GM19395 (cell line): ENCODE results near the gene PPP1R12B.
"Not testable (repeated sequence)": the region's sequence is repeated elsewhere in the genome, so short reads cannot be mapped to it uniquely, and the experiment has no call there.

Experiments used
- ATAC-seq: cut with Tn5 transposase; IDR thresholded peaks from one replicate; pipeline ENCODE4 v1.9.1; 2021; ENCODE audit warnings: mild to moderate bottlenecking, moderate library complexity; ENCODE audit not compliant: unreplicated experiment

PPP1R12B gene

DNA sequence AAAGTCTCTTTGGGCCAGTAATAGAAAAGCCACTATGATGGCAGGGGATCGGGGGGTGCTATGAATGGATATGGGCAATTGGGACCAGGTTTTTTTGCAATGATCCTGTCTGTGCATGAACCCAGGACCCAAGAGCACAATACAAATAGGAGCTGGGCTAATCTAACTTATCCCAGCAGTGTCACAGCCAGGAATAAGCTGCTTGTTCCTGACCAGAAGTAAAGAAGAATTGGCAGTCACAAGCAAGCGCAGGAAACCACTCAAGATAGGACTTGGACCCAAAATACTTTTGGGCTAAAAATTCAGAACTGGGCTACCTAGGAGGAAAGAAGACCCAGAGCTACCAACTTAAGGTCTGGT, 172.3 kb downstream of the PPP1R12B start:
- ATAC-seq = not testable (repeated sequence)

DNA sequence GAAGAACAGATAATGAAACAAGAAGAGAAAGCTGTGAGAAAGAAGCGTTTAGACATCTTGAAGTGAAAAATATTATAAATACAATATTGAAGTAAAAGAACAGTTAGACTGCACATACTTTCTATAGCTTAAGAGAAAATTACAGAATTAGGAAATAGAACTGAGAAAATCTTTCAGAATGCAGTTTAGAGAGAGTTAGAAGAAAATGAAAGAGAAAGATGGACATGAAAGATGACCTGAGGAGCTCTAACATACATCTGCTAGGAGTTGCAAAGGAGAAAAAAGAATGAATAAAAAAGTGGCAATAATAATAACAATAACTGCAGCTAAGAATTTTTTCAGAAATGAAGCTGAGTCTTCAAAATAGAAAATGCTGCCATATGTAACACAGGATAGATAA, 173.0 kb downstream of the PPP1R12B start:
- ATAC-seq = not testable (repeated sequence)

DNA sequence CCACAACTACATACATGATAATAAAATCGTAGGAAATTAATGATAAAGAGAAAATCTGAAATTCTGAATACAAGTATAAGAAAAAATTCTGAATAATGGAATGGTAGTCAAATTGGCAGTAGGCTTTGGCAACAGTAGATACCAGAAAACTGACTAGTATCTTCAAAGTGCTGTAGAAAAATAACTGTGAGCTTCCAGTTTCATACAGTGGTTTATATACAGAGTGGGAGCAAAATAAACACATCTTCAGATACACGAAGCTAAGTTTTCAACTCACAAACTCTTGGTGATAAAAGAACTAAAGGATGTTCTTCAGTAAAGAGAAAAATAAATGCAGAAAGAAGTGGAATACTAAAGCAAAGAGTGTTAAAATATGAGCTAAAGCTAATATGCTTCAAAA, 173.4 kb downstream of the PPP1R12B start:
- ATAC-seq = no peak

DNA sequence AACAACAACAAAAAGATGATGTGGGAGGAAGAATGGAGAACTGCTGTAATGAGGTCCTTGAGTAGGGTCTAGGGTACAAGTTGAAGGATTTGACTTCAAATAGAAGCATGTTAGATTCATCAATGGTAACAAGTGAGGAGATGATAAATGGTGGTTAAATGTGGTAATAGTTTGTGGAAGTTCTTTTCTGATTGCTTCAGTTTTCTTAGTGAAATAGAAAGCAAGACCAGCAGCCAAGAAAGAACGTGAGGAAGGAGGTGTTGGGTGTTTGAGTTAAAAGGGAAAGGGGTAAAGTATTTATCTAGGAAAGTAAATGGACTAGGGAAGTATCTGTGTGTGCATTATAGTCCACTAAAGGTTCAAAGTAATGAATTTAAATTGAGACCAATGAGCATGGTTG, 177.6 kb downstream of the PPP1R12B start:
- not testable (repeated sequence) for ATAC-seq

DNA sequence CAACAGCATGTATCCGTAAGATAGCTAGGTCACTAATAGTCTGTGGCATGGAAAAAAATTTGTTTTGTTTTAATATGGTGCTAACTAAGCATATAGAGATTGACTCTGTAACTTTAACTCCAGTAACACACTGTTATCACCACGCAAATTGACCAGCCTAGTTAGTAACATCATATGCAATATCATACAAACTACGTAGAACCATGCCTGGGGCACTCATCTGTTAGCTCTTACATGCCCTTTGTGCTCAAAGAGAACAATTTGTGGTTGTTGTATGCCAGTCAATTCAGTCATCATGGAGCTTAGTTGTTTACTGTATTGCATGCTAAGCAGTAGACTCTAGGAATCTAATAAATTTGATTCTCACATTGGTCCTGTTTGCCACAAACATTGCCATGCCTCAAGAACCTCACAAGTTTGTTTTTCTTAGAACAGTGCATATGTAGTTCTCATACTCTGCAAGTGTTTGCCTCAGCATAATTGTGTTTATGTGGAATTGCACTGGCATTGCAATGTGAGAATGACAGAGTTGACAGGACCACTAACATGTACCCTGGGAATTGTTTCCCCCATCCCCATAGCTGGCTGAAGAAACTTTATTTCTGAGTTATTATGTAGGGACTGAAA, 179.7 kb downstream of the PPP1R12B start:
- not testable (repeated sequence) for ATAC-seq

DNA sequence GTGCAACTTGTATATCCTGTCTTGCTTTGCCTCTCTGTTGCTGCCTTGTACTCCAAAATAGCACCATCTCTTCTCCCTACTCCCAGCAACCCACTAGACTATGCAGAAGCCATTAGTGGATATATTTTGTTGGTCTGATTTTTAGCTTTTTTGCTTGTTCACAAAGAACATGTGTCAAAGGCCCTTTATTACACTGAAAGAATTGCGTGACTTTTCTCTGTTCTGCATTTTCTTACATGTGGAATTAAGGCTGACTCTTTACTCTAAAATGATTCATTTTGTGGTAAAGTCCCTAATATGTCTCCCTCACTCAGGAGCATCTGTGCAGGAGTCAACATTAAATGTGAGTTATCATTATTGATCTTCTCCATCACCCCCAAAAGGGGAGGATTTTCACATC, 182.2 kb downstream of the PPP1R12B start:
- ATAC-seq = not testable (repeated sequence)

DNA sequence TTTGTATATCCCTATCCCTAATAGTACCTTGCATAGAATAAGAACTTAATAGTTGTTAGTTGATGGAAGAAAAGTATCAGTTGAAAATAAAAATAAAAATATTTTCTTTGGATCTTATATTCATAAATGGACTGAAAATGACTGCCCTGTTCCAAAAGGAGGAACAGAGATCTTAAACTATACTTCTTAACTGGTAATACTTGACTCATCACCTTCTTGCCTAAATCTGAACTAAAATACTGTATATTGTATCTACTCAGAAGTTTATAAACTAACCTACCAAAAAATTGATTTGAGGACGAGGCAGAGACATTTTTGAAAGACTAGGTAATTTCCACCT, 182.9 kb downstream of the PPP1R12B start:
- ATAC-seq = no peak

DNA sequence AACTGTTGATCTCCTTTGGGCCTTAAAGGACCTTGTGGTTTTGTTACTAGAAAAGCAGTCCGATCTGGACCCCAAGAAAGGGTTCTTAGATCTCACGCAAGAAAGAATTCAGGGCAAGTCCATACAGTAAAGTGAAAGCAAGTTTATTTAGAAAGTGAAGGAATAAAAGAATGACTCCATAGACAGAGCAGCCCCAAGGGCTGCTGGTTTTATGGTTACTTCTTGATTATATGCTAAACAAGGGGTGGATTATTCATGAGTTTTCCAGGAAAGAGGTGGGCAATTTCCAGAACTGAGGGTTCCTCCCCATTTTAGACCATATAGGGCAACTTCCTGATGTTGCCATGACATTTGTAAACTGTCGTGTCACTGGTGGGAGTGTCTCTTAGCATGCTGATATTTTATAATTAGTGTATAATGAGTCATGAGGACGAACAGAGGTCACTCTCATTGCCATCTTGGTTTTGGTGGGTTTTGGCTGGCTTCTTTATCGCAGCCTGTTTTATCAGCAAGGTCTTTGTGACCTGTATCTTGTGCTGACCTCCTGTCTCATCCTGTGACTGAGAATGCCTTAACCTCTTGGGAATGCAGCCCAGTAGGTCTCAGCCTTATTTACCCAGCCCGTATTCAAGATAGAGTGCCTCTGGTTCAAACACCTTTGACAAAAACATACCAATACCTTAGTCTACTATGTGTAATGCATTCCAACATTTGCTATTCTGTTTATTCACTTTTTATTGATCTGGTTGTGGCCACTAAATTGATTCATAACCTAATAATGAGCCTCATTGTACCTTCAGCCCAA, 183.5 kb downstream of the PPP1R12B start:
- ATAC-seq = not testable (repeated sequence)

DNA sequence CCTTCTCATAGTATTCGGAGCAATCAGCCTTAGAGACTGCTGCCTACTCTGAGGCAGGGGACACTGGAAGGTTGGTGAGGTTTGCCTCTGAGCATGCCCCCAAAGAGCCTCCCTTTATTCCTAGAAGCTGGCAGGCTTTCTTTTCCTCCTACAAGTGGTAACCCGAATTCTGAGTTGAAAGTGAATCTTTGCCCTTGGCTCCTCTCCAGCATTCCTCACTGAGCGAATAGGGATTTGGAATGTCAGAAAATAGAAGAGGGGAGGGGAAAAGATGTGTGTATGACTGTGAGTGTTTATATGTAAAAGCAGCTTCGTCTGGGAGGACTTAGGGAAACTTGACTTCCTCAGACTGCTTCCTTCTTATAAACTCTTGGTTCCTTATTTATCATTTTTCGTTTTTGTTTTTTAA, 190.7 kb downstream of the PPP1R12B start:
- ATAC-seq = not testable (repeated sequence)

DNA sequence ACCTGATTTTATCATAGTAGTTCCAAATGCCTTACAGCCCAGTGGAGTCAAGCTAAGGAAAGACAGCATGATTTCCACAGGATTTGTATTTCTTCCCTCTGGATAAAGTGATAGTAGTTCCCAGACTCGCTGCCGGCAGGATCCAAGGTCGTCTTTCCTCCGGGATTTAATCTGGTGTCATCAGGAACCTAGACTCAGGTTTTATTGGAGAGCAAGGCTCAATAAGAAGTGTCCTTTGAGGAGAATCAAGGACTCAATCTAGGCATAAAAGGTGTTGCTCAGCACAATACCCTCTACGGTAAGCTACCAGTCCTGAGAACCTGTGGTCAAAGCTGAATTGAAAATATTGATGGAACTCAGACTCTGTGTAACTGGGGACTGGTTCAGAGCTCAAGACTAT, 191.1 kb downstream of the PPP1R12B start:
- ATAC-seq = not testable (repeated sequence)

DNA sequence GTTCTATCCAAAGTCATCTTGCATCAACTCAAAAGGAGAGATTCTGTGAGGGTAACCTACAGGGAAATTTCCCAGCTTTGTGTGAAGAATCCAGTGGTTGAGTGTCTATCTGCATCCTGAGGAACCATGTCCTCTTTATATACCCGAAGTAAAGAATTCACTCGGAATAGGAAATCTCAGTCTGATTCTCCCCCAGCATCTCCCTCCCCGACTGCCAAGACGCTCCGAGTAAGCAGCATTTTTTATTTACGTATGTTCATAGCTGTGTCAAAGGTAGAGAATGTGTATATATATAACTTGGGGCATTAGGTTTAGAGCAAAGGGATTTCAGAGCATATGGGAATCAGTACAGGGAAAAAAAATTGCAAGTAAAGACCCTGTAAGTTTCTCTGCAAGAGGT, 191.5 kb downstream of the PPP1R12B start:
- ATAC-seq = no peak

DNA sequence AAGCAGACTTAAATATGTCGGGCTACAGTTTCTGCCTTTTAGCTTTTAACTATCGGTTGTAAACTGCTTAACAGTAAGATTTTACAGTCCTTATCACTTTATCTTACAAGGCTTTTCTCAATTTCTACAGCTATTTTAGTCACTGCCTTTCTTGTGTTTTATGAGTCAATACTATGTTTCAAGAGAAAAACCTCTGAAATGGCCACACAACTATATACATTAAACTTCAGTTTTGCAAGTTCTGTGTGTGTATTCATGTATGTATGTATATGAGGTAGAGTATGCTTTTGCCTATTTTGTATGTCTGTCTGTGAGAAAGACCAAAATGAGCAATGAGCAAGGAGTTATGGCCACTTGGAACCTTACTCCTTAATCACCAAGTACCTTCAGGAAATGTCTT, 191.9 kb downstream of the PPP1R12B start:
- no peak for ATAC-seq

DNA sequence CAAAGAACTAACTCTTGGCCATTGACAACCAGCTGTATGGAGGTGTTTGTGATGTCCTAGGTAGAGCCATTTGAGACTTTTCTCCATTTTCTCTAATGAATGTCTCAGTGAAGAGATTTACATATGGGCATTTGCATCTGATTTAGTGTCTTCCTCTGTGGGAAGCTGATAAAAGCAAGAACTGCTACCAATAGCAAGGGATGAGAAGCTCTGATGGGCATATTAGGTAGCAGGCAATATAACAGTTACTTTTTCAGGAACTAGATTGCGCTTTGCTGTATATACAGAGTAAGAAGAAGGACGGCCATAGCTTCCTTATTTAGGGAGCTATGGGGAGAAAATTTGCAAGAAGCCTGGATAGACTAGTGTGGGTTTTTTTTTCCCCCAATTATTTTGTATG, 192.4 kb downstream of the PPP1R12B start:
- ATAC-seq = not testable (repeated sequence)

DNA sequence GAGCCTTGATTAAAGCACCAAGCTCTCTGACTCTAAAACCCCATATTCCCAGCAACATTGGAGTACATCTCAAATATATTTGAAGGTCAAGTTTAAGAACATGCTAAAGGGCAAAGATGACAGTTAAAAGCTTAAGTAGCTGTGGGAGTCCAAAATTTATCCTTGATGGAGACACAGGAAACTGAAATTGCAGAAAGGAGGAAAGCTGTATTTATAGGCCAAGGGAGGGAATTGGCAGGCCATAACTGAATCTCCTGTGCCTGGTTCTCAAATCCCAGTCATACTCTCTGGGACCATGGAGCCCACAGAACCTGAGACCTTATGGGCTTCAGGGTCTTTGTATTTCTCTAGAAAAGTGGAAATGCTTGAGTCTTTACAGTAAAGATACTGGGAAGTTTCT, 193.9 kb downstream of the PPP1R12B start:
- not testable (repeated sequence) for ATAC-seq

DNA sequence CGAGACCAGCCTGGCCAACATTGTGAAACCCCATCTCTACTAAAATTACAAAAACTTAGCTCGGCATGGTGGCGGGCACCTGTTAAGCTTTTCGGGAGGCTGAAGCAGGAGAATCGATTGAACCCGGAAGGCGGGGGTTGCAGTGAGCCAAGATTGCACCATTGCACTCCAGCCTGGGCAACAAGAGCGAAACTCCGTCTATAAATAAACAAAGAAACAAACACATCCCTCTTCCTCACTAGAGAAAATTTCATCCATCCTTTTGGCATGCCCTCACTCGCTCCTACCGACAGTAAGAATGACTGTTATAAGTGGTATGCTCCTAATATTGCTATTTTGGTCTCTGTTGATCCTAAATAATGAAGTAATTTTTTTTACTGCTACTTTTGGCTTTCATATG, 195.0 kb downstream of the PPP1R12B start:
- not testable (repeated sequence) for ATAC-seq

DNA sequence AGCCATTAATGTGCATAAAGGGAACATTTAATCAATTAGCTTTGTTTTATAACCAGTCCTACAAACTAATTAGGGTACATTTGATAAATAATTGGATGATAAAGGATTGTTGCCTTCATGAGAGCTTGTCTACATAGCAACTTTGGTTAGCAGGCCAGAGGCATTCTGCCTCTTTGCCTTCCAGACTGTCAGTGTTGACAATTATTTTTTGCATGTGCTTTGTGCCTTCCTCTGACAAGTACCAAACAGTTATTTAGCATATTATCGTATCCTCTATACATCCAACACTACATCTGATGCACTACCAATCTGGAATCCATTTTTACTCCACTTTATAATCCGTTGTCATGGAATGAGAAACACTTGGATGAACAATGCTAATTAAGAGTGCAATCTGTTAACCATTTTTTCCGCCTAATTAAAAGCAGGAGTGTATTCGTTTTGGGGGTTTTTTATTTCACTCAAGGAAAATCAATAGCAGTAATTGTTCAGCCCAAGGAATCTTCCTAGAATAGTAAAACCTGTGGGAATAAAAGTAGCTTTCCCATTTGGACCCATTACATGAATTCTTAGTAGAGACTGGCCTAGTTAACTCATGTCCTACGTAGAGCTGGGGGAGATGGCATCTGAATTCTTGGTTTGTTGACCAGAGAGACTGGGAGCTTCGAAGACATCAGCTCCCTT, 196.4 kb downstream of the PPP1R12B start:
- ATAC-seq = not testable (repeated sequence)

DNA sequence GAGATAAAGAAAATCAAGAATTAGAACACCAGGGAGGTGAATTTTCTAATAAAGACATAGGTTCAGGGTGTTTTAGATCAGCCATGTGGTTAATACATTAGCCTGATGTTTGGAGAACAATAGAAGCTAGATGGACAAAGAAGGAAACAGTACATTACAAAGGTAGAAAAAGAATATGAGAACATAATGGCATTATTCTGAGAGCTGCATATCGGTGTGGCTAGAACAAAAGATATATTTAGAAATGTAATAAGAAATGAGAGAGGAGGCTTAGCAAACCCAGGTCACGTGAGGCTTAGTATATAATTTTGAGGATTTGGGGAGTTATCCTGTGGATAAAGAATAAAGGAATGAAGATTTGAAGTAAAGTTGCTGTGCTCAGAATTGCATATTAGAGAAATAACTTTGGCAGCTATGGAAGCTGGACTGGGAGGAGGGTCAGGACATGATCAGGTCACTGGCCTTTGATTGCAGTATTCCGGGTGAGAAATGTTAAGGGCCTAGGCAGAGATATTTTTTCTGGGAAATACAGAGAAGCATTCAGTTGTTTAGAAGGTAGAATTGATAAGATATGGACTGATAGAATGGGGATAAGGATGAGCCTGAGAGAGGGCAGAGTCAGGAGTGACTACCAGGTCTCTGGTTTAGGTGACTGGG, 197.3 kb downstream of the PPP1R12B start:
- not testable (repeated sequence) for ATAC-seq

DNA sequence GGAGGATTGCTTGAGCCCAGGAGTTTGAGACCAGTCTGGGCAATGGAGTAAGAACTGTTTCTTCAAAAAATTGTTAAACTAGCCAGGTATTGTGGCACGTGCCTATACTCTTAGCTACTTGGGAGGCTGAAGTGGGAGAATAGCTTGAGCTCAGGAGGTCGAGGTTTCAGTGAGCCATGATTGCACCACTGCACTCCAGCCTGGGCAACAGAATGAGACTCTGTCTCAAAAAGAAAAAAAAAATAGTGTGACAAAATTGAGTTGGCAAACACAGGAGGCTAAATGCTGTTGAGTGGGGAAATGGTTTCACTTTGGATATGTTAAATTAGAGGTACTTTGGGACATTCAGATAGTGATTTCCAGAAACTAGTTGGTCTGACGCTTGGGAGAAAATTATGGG, 197.9 kb downstream of the PPP1R12B start:
- ATAC-seq = peak; percentile 25

DNA sequence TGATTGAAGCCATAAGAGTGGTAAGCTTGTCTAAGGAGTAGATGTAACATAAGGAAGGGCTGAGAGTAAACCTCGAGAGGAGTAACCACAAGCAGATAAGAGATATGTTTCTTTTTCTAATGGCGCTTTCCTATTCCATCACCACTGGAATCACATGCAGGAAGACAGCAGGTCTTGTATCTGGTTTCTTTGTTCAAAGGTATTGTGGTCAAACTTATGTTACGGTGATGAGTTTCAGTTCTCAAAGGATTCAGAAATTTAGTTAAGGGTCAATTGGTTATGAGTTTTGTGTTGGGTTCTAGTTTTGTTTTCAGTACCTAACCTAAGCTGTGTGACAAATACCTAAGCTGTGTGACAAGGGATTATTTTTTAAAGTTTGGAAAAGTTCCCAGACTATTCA, 198.3 kb downstream of the PPP1R12B start:
- peak; percentile 90 for ATAC-seq

DNA sequence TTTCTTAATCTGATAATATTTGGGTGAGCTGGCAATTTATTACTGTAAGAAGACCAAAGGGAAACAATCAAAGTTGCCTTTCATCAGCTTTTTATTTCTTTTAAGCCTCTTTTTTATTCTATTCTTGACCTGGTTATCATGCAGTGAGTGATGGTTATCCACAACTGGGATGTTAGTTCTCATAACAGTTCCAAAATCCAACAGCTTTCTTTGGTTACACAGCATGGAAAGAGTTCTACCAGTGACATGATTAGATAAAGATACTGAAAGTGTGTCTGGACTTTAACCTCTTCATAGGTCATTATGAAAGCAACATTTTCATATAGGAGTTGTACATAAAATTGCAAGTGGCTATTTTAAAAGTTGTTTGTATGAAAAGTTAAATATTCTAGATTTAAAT, 198.7 kb downstream of the PPP1R12B start:
- no peak for ATAC-seq

DNA sequence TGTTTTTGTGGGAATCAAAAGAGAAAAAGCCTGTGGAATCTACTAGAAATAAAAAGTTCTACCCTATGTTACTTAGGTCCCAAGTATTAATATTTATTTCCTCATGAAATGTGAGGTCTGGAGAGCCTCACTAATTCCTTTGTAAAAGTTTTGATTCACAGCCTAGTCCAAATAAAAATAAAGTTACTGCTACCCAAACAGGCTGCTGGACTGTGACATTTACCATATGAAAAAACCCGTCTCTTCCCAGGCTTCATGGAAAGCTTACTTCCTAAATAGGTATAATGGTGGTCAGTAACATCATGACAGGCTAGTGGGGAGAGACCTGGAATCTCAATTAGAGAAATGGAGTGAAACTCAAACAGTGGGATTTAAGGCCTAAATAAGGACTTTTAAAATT, 201.6 kb downstream of the PPP1R12B start:
- ATAC-seq = not testable (repeated sequence)
